Osteoblast (primary cell): Measurements from ENCODE around the gene GAGE10. TPM values are rescaled to one million over a fixed set of nuclear protein-coding genes. Genes with fewer than 3 reads are reported as not detected.

Experiments used
- DNase-seq: peaks from one replicate; pipeline ENCODE4 v3.0.0; 2011; ENCODE audit warnings: low spot score, mixed read lengths; ENCODE audit not compliant: insufficient read length; ENCODE audit errors: missing footprints
- H2AFZ ChIP-seq: 2 replicates; pipeline ENCODE4 v1.6.0; 2011; ENCODE audit warnings: mild to moderate bottlenecking, low read length
- H3K27ac ChIP-seq: 2 replicates; pipeline ENCODE4 v1.5.1; 2011; ENCODE audit warnings: mild to moderate bottlenecking, low read depth, low read length, moderate library complexity
- H3K27me3 ChIP-seq: 2 replicates; pipeline ENCODE4 v1.6.0; 2012; ENCODE audit warnings: mild to moderate bottlenecking, control low read depth, inconsistent platforms, low read length, moderate library complexity; ENCODE audit not compliant: insufficient read depth
- H3K36me3 ChIP-seq: 2 replicates; pipeline ENCODE4 v1.5.1; 2011; ENCODE audit warnings: mild to moderate bottlenecking, low read length, control low read depth, moderate library complexity; ENCODE audit not compliant: insufficient read depth
- H3K4me1 ChIP-seq: 2 replicates; pipeline ENCODE4 v1.5.1; 2011; ENCODE audit warnings: mild to moderate bottlenecking, low read length, control low read depth, moderate library complexity; ENCODE audit not compliant: insufficient read depth
- H3K4me2 ChIP-seq: 2 replicates; pipeline ENCODE4 v1.6.0; 2011; ENCODE audit warnings: mild to moderate bottlenecking, low read length; ENCODE audit not compliant: insufficient read depth
- H3K4me3 ChIP-seq: fragments of 200-600 bp; sonication (generic); 3 replicates; pipeline ENCODE4 v1.5.1; 2012; ENCODE audit warnings: mild to moderate bottlenecking, low read length, inconsistent platforms; ENCODE audit not compliant: insufficient read depth
- H3K79me2 ChIP-seq: 2 replicates; pipeline ENCODE4 v1.6.0; 2012; ENCODE audit warnings: mild to moderate bottlenecking, low read length, control low read depth, inconsistent platforms; ENCODE audit not compliant: insufficient read depth
- H3K9me3 ChIP-seq: 2 replicates; pipeline ENCODE4 v1.5.1; 2011; ENCODE audit warnings: low read depth, low read length, control low read depth
- H4K20me1 ChIP-seq: 2 replicates; pipeline ENCODE4 v1.6.0; 2012; ENCODE audit warnings: mild to moderate bottlenecking, low read length, control low read depth; ENCODE audit not compliant: insufficient read depth
- total RNA-seq: library from RNA; depleted of rRNA; stranded (reverse); fragments of >200 nt; gene quantifications from 2 replicates; pipeline ENCODE4 v1.2.3, GENCODE V29; 2012
- TF ChIP-seq, protein P1 (sequence below): IDR thresholded peaks from 2 replicates; pipeline ENCODE4 v1.5.1; 2011; ENCODE audit warnings: mild to moderate bottlenecking, low read depth, low read length, moderate library complexity; ENCODE audit errors: extremely low read depth

Gene GAGE10
- total RNA-seq, 1 donor, result not detected

DNA sequence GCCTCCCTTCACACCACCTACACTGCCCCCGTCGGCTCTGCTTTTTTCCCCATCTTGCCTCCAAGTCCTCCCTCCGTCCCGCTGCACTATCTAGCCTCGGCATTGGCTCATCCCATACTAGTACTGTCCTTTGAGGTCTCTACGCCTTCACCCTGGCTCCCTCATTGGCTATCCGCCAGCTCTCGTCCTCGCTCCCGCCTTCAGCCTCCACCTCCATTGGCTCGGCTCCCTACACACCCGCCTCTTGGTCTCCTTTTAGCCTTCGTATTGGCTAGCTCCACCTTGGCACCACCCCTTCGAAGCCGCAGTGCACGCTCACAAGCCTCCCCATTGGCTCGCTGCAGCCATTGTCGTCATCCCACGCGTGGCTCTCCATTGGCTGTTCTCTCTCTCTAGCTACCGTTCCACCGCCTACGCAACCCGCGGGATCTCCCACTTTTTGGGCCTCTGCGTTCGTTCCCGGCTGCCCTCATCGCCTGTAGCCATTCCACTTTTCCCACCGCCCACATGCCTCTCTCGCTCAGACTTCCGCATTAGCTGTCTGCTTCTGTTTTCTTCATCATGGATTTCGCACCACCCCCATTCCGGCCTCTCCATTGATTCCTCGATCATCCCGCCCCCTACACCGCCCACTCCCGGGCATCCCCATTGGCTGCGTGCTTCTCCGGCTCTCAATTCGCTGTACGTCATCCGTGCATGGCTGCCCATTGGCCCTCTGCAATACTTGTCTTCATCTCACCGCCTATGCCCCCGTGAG is 34.3 kb upstream of the GAGE10 start:
- peaks cover 6% of the 10 kb centered on the region for H4K20me1 ChIP-seq
- peak; percentile 98 for DNase-seq

DNA sequence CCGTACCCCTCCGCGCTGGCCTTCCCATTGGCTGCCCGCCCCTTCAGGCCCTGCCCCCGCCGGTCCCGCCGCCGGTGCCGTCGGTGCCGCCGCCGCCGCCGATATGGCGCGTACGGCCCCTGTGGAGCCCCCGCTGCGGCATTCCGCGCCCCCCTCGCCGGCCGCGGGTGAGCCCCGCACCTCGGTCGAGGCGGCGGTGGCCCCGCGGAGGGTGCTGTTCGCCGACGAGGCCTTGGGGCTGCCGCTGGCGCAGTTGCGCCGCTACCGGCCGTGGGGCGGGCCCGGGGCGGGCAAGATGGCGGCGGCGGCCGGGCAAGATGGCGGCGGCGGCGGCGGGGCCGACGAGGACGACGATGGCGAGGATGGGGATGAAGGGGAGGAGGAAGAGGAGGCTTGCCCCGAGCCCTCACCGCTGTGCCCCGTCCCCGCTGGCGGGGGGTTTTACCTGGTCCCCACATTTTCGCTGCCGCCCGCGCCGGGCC is 33.6 kb upstream of the GAGE10 start, which contains the start of gene PPP1R3F:
PPP1R3F (plus strand) TSS at position 27 of the 482 bp plus-strand sequence; CDS start at position 104, 77 bp downstream.
- Histone ChIP-seq H3K79me2 (peaks cover 31% of the 10 kb centered on the region), H3K27ac (peak within 1 kb of the TSS; percentile 93), H3K4me3 (peak within 1 kb of the TSS; percentile 73), H3K27me3 (no peaks in the 10 kb centered on the region), H3K4me2 (peak within 1 kb of the TSS; percentile 90), H3K36me3 (no peaks in the 10 kb centered on the region), H3K4me1 (no peaks in the 10 kb centered on the region), H3K9me3 (no peaks in the 10 kb centered on the region), H4K20me1 (peaks cover 6% of the 10 kb centered on the region), H2AFZ (peak within 1 kb of the TSS; percentile 89)
- DNase-seq, result no peak
- TF ChIP-seq, protein P1, sequence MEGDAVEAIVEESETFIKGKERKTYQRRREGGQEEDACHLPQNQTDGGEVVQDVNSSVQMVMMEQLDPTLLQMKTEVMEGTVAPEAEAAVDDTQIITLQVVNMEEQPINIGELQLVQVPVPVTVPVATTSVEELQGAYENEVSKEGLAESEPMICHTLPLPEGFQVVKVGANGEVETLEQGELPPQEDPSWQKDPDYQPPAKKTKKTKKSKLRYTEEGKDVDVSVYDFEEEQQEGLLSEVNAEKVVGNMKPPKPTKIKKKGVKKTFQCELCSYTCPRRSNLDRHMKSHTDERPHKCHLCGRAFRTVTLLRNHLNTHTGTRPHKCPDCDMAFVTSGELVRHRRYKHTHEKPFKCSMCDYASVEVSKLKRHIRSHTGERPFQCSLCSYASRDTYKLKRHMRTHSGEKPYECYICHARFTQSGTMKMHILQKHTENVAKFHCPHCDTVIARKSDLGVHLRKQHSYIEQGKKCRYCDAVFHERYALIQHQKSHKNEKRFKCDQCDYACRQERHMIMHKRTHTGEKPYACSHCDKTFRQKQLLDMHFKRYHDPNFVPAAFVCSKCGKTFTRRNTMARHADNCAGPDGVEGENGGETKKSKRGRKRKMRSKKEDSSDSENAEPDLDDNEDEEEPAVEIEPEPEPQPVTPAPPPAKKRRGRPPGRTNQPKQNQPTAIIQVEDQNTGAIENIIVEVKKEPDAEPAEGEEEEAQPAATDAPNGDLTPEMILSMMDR, result no peak

More for the DNA sequence above, 34.3 kb upstream of the GAGE10 start:
- no peaks in the 10 kb centered on the region for H3K36me3 ChIP-seq
- H3K4me2 ChIP-seq, result peak overlapping the region; percentile 90
- H3K79me2 ChIP-seq, result peaks cover 31% of the 10 kb centered on the region
- H3K27ac ChIP-seq, result peak overlapping the region; percentile 93
- peak overlapping the region; percentile 73 for H3K4me3 ChIP-seq
- TF ChIP-seq, protein P1, result no peak
- H2AFZ ChIP-seq, result peak overlapping the region; percentile 89
- no peaks in the 10 kb centered on the region for H3K27me3 ChIP-seq
- no peaks in the 10 kb centered on the region for H3K4me1 ChIP-seq
- no peaks in the 10 kb centered on the region for H3K9me3 ChIP-seq

DNA sequence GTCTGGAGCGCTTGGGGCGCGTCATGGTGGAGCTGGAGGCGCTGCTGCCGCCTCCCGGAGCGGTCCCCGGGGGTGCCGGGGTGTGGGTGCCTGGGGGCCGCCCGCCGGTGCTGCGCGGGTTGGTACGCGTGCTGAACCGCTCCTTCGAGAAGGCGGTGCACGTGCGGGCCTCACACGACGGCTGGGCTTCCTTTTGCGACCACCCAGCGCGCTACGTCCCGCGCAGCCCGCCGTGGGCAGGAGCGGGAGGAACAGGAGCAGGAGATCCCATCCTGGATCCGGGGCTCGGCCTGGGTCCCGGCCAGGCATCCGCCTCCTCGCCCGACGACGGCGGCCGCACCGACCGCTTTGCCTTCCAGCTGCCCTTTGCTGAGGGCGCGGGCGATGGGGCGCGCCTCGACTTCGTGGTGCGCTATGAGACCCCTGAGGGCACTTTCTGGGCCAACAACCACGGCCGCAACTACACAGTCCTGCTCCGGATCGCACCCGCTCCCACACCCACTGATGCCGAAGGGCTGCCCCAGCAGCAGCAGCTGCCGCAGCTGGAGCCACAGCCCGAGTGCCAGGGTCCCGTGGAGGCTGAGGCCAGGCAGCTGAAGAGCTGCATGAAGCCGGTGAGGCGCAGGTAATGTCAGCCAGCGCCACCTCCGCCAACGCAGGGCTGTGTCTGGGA is 33.1 kb upstream of the GAGE10 start:
- Histone ChIP-seq H3K9me3 (no peaks in the 10 kb centered on the region), H4K20me1 (peaks cover 6% of the 10 kb centered on the region), H3K36me3 (no peaks in the 10 kb centered on the region), H3K4me1 (no peaks in the 10 kb centered on the region), H2AFZ (no peak overlapping the region), H3K79me2 (peaks cover 31% of the 10 kb centered on the region), H3K27ac (peak overlapping the region; percentile 93), H3K4me3 (peak overlapping the region; percentile 73), H3K27me3 (no peaks in the 10 kb centered on the region), H3K4me2 (peak overlapping the region; percentile 66)
- peak; percentile 85 for DNase-seq
- TF ChIP-seq, protein P1, result no peak

DNA sequence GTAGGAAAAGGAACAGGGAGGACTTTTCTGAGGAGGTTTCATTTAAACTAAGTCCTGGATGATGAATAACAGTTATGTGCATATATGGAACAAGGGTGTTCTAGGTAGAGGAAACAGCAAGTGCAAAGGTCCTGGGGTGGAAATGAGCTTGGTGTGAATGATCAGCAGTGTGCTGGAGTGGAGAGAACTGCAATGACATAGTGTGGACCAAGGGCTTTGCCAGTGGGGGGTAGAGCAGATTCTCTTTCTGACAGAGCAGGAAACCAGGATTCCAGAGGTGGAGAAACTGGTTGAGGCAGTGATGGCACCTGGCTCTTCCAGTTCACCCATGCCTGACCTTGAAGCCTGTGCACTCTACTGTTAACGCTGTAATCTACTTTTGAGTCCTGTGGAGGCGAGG is 32.1 kb upstream of the GAGE10 start:
- Histone ChIP-seq H2AFZ (no peak overlapping the region), H4K20me1 (peaks cover 6% of the 10 kb centered on the region), H3K27me3 (no peaks in the 10 kb centered on the region), H3K4me2 (peak overlapping the region; percentile 66), H3K4me3 (no peak overlapping the region), H3K4me1 (no peaks in the 10 kb centered on the region), H3K27ac (no peak overlapping the region), H3K79me2 (peaks cover 31% of the 10 kb centered on the region), H3K36me3 (no peaks in the 10 kb centered on the region), H3K9me3 (no peaks in the 10 kb centered on the region)
- TF ChIP-seq, protein P1, result no peak
- peak; percentile 25 for DNase-seq
